ENCODE measurements around the gene PDCD1. TPM values are rescaled to one million over a fixed set of nuclear protein-coding genes. Genes with fewer than 3 reads are reported as not detected.
"Not testable (repeated sequence)": the region's sequence is repeated elsewhere in the genome, so short reads cannot be mapped to it uniquely, and the experiment has no call there.

The PDCD1 gene
- total and polyA plus RNA-seq, 2 donors (not counting 1 experiment from before 2014, with no cell fraction given) = not detected

DNA sequence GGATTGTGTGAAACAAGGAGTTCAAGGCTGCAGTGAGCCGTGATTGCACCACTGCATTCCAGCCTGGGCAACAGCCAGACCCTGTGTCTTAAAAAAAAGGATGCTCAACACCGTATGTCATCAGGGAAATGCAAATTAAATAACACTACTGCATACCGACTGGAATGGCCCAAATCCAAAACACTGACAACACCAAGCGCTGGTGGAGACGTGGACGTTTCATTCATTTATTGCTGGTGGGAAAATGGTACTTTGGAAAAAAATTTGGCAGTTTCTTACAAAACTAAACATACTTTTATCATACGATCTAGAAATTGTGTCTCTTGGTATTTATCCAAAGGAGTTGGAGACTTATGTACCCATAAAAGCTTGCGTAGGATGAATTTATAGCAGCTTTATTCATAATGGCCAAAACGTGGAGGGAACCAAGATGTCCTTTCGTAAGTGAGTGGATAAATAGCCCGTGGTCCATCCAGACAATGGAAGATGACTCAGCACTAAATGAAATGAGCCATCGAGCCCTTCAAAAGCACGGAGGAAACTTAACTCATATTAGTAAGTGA lies 25.5 kb downstream of the PDCD1 start:
- H3K27ac ChIP-seq (ENCODE audit: insufficient read depth, low read length) = no peak overlapping the region
- H3K9ac ChIP-seq (ENCODE audit: insufficient read depth, low read length) = no peak overlapping the region
- H2AFZ ChIP-seq (ENCODE audit: low read length) = no peak overlapping the region

DNA sequence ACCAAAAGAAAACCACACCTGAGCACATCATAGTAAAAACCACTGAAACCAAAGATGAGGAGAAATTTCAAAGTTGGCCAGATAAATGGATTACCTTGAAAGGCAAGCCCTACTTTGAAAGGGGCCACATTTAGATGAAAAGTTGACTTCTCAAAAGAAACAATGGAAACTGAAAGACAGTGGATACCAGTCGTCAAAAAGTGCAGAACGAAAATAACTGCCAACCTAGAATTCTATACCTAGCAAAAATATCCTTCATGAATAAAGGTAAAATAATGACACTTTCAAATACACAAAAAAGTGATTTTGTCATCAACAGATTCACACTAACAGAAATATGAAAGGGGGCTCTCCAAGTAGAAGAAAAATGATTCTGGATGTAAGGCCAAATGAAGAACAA lies 31.3 kb downstream of the PDCD1 start:
- no peak overlapping the region for H3K27ac ChIP-seq (ENCODE audit: insufficient read depth, low read length)
- no peak overlapping the region for H3K4me2 ChIP-seq (ENCODE audit: extremely low read depth, insufficient read depth, low read length)
- no peak overlapping the region for H3K9ac ChIP-seq (ENCODE audit: insufficient read depth, low read length)

More for the DNA sequence above, 25.5 kb downstream of the PDCD1 start:
- no peaks in the 10 kb centered on the region for H3K4me1 ChIP-seq (ENCODE audit: control insufficient read depth, extremely low read depth, insufficient read depth, low read length)
- H4K20me1 ChIP-seq (ENCODE audit: control insufficient read depth, extremely low read depth, insufficient read depth, low read length) = no peaks in the 10 kb centered on the region
- peak; percentile 73 to 89 for DNase-seq (ENCODE audit: low read depth in 2 of 2)
- H3K9me3 ChIP-seq (ENCODE audit: control insufficient read depth, insufficient read depth, low read depth, low read length) = no peaks in the 10 kb centered on the region
- H3K27me3 ChIP-seq (ENCODE audit: control insufficient read depth, insufficient read depth, low read length) = no peaks in the 10 kb centered on the region
- H3K4me3 ChIP-seq (replicated peaks in 1 of 4; ENCODE audit: control extremely low read depth in 1 of 4, insufficient read depth in 1 of 4, low read depth in 3 of 4, low read length in 4 of 4) = no peak overlapping the region
- TF ChIP-seq EZH2 (IDR thresholded peaks at IDR 0.05; ENCODE audit: low read length, missing control alignments) (no peak), CTCF (conservative IDR thresholded peaks at IDR 0.05 in 1 of 2, IDR thresholded peaks at IDR 0.05 in 1 of 2; ENCODE audit: low read depth in 1 of 2, low read length in 2 of 2) (no peak)
- peak overlapping the region; percentile 8 for H3K4me2 ChIP-seq (ENCODE audit: extremely low read depth, insufficient read depth, low read length)
- H3K79me2 ChIP-seq (ENCODE audit: control insufficient read depth, insufficient read depth, low read length) = no peaks in the 10 kb centered on the region
- no peaks in the 10 kb centered on the region for H3K36me3 ChIP-seq (ENCODE audit: control insufficient read depth, insufficient read depth, low read length)

DNA sequence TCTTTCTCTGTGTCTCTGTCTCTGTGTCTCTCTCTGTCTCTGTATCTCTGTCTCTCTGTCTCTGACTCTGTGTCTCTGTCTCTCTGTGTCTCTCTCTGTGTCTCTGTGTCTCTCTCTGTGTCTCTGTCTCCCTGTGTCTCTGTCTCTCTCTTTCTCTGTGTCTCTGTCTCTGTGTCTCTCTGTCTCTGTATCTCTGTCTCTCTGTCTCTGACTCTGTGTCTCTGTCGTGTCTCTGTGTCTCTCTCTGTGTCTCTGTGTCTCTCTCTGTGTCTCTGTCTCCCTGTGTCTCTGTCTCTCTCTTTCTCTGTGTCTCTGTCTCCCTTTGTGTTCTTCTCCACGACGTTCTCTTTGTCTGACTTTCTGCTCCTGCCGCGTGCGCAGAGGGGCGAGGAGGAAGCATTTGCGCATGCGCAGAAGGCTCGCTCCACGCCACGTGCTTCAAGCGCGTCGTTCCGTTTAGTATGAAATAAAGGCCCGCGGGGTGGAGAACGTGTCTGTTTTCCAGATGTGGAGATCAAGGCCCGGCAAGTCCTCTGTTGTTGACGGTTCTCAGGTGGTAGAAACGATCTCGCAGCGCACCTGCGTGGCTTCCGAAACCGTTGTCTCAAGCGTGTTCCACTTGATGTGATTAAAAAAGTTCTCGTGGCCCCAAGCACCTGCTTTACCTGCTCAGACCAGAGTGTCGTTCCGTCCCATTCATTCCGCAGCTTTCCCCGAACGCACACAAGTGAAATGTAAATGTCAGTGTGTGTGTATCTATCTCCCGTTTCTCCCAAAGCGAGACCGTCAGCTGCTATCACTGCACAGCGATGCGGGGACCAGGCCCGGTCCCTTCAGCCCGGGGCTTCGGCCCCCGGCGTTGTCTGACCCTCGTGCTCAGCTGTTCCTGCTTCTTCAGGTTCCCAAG lies 34.9 kb downstream of the PDCD1 start:
- not testable (repeated sequence) for H2AFZ ChIP-seq (ENCODE audit: low read length); H3K4me1 ChIP-seq (ENCODE audit: control insufficient read depth, extremely low read depth, insufficient read depth, low read length); H3K36me3 ChIP-seq (ENCODE audit: control insufficient read depth, insufficient read depth, low read length); H3K9me3 ChIP-seq (ENCODE audit: control insufficient read depth, insufficient read depth, low read depth, low read length); H4K20me1 ChIP-seq (ENCODE audit: control insufficient read depth, extremely low read depth, insufficient read depth, low read length); H3K4me2 ChIP-seq (ENCODE audit: extremely low read depth, insufficient read depth, low read length); H3K79me2 ChIP-seq (ENCODE audit: control insufficient read depth, insufficient read depth, low read length); H3K4me3 ChIP-seq (replicated peaks in 1 of 4; ENCODE audit: control extremely low read depth in 1 of 4, insufficient read depth in 1 of 4, low read depth in 3 of 4, low read length in 4 of 4); H3K27ac ChIP-seq (ENCODE audit: insufficient read depth, low read length); H3K27me3 ChIP-seq (ENCODE audit: control insufficient read depth, insufficient read depth, low read length); DNase-seq (ENCODE audit: low read depth in 2 of 2); H3K9ac ChIP-seq (ENCODE audit: insufficient read depth, low read length)

More for the DNA sequence above, 31.3 kb downstream of the PDCD1 start:
- Histone ChIP-seq H3K27me3 (ENCODE audit: control insufficient read depth, insufficient read depth, low read length) (no peaks in the 10 kb centered on the region), H4K20me1 (ENCODE audit: control insufficient read depth, extremely low read depth, insufficient read depth, low read length) (no peaks in the 10 kb centered on the region), H3K9me3 (ENCODE audit: control insufficient read depth, insufficient read depth, low read depth, low read length) (no peaks in the 10 kb centered on the region), H3K36me3 (ENCODE audit: control insufficient read depth, insufficient read depth, low read length) (no peaks in the 10 kb centered on the region), H3K4me1 (ENCODE audit: control insufficient read depth, extremely low read depth, insufficient read depth, low read length) (no peaks in the 10 kb centered on the region), H3K4me3 (replicated peaks in 1 of 4; ENCODE audit: control extremely low read depth in 1 of 4, insufficient read depth in 1 of 4, low read depth in 3 of 4, low read length in 4 of 4) (no peak overlapping the region), H2AFZ (ENCODE audit: low read length) (no peak overlapping the region), H3K79me2 (ENCODE audit: control insufficient read depth, insufficient read depth, low read length) (no peaks in the 10 kb centered on the region)
- no peak for DNase-seq (ENCODE audit: low read depth in 2 of 2)
- TF ChIP-seq CTCF (conservative IDR thresholded peaks at IDR 0.05 in 1 of 2, IDR thresholded peaks at IDR 0.05 in 1 of 2; ENCODE audit: low read depth in 1 of 2, low read length in 2 of 2) = no peak
- no peak for TF ChIP-seq EZH2 (IDR thresholded peaks at IDR 0.05; ENCODE audit: low read length, missing control alignments)
